ENCODE results near the gene GUCA1C.

Gene GUCA1C

GRCh38 chr3:108940166-108940565 is 13.5 kb downstream of the GUCA1C start:
- H3K4me3 Mint-ChIP-seq, result no peak overlapping the region
- no peaks in the 10 kb centered on the region for H3K36me3 Mint-ChIP-seq
- no peaks in the 10 kb centered on the region for H3K9me3 Mint-ChIP-seq
- no peak for ATAC-seq
- no peaks in the 10 kb centered on the region for H3K27me3 Mint-ChIP-seq
- H3K27ac Mint-ChIP-seq, result no peak overlapping the region
- H3K4me1 Mint-ChIP-seq, result no peaks in the 10 kb centered on the region

- Mint-ChIP-seq H3K4me1 (no peaks in the 10 kb centered on the region), H3K36me3 (no peaks in the 10 kb centered on the region), H3K27ac (no peak overlapping the region), H3K9me3 (peaks cover 2% of the 10 kb centered on the region), H3K4me3 (no peak overlapping the region), H3K27me3 (peaks cover 8% of the 10 kb centered on the region)
- ATAC-seq, result no peak
Observed at GRCh38 chr3:108936924-108937689, 16.6 kb downstream of the GUCA1C start.

DNA sequence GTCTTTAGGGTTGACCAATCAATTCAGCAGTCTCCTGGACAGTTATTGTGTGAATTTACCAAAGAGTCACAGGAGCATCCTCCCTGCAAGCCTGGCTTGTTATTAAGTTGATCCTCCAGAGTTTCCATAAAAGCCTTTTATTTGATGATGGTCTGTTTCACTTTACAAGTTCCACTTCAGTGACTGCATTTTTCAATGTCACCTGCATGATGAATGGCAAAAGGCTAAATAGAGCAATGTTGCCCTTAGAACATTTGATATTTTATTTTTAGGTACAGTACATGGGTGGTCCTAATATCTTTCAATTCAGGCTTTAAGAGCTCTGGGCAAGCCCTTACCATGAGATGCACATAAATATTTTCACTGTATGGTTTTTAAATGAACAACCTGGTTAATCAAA is 22.6 kb downstream of the GUCA1C start:
- Mint-ChIP-seq H3K4me3 (no peak overlapping the region), H3K36me3 (no peaks in the 10 kb centered on the region), H3K27ac (no peak overlapping the region), H3K4me1 (no peaks in the 10 kb centered on the region), H3K9me3 (peaks cover 2% of the 10 kb centered on the region), H3K27me3 (peaks cover 49% of the 10 kb centered on the region)
- ATAC-seq, result no peak

- Mint-ChIP-seq H3K9me3 (no peaks in the 10 kb centered on the region), H3K27ac (no peak overlapping the region), H3K4me3 (no peak overlapping the region), H3K36me3 (no peaks in the 10 kb centered on the region), H3K4me1 (no peaks in the 10 kb centered on the region), H3K27me3 (peaks cover 24% of the 10 kb centered on the region)
- no peak for ATAC-seq
Observed at GRCh38 chr3:108918866-108919265, 34.8 kb downstream of the GUCA1C start.

- Mint-ChIP-seq H3K4me3 (no peak overlapping the region), H3K4me1 (no peaks in the 10 kb centered on the region), H3K27ac (no peak overlapping the region), H3K9me3 (no peaks in the 10 kb centered on the region), H3K27me3 (peaks cover 18% of the 10 kb centered on the region), H3K36me3 (no peaks in the 10 kb centered on the region)
- ATAC-seq, result peak; percentile 72
Observed at GRCh38 chr3:108914774-108915641, 38.7 kb downstream of the GUCA1C start.

- no peaks in the 10 kb centered on the region for H3K36me3 Mint-ChIP-seq
Observed at GRCh38 chr3:108909799-108910198, 43.9 kb downstream of the GUCA1C start.

DNA sequence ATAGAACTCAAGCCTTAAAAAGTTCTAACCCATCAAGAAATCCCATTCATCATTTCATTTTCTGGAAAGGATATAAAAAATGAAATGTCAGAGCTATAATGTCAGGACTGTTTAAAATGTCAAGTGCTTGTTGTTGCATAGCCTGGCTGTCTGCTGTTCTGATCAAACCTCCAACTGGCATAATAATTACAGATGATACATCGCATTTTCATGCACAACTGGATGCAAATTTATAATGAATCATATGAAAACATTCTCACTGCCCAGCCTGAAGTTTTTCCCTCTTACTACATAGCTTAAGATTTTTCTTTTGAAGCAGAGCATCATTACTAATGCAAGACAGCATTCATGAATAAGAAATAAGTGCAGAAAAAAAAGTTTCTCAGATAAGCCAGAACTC is 46.5 kb downstream of the GUCA1C start:
- ATAC-seq, result no peak
- Mint-ChIP-seq H3K27me3 (peaks cover 21% of the 10 kb centered on the region), H3K4me1 (no peaks in the 10 kb centered on the region), H3K9me3 (no peaks in the 10 kb centered on the region), H3K36me3 (no peaks in the 10 kb centered on the region), H3K4me3 (no peak overlapping the region), H3K27ac (no peak overlapping the region)

More at GRCh38 chr3:108909799-108910198, 43.9 kb downstream of the GUCA1C start:
- no peak overlapping the region for H3K4me3 Mint-ChIP-seq
- H3K9me3 Mint-ChIP-seq, result no peaks in the 10 kb centered on the region
- peaks cover 33% of the 10 kb centered on the region for H3K27me3 Mint-ChIP-seq
- ATAC-seq, result no peak
- no peak overlapping the region for H3K27ac Mint-ChIP-seq
- H3K4me1 Mint-ChIP-seq, result no peaks in the 10 kb centered on the region

- no peaks in the 10 kb centered on the region for H3K27me3 Mint-ChIP-seq
Observed at GRCh38 chr3:108899530-108899929, 54.1 kb downstream of the GUCA1C start.

DNA sequence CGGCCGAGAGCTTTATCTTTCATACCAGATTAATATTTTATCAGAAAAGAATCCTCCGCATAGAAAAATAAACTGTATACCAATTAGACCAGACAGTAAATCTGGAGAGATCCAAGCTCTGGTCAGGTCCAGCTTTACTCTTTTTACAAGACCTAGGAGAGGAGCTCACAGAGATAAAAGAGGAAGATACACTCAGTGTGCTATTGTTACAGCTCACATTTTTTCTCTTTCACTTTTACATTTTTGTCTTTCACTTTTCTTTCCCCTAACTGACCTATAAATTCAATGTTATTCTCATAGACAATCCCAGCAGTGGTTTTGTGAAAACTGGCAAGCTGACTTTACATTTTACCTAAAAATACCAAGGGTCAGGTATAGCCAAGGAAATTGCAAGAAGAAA is 55.8 kb downstream of the GUCA1C start:
- Mint-ChIP-seq H3K4me3 (no peak overlapping the region), H3K27ac (no peak overlapping the region)

More at GRCh38 chr3:108899530-108899929, 54.1 kb downstream of the GUCA1C start:
- Mint-ChIP-seq H3K4me1 (no peaks in the 10 kb centered on the region), H3K36me3 (no peaks in the 10 kb centered on the region), H3K4me3 (no peak overlapping the region), H3K27ac (no peak overlapping the region), H3K9me3 (no peaks in the 10 kb centered on the region)
- ATAC-seq, result no peak

DNA sequence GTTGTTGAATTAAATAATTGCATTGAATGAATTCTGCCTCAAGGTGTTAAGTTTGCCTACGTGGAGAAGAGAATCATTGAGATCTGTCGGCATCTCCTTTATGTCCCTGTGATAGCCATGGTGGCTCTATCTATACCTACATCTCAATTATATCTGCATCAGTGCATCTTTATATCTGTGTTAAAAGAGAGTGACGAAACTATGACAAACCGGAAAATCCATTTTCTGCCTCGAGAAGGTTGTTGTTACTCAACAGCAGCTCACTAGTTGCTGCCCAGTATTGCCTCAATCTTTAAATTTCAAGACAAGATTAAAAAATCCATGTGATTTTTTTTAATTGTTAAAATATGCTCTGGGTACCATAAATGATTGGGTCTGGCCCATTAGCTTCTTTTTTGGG is 58.7 kb downstream of the GUCA1C start:
- H3K4me1 Mint-ChIP-seq, result no peaks in the 10 kb centered on the region
- no peak overlapping the region for H3K27ac Mint-ChIP-seq
- no peak overlapping the region for H3K4me3 Mint-ChIP-seq
- H3K9me3 Mint-ChIP-seq, result no peaks in the 10 kb centered on the region
- H3K27me3 Mint-ChIP-seq, result no peaks in the 10 kb centered on the region
- H3K36me3 Mint-ChIP-seq, result no peaks in the 10 kb centered on the region
- ATAC-seq, result no peak

More for the DNA sequence above, 55.8 kb downstream of the GUCA1C start:
- ATAC-seq, result no peak
- no peaks in the 10 kb centered on the region for H3K4me1 Mint-ChIP-seq
- H3K9me3 Mint-ChIP-seq, result no peaks in the 10 kb centered on the region
- no peaks in the 10 kb centered on the region for H3K36me3 Mint-ChIP-seq
- H3K27me3 Mint-ChIP-seq, result no peaks in the 10 kb centered on the region

- Mint-ChIP-seq H3K4me3 (no peak overlapping the region), H3K36me3 (no peaks in the 10 kb centered on the region), H3K27ac (no peak overlapping the region), H3K27me3 (no peaks in the 10 kb centered on the region), H3K4me1 (no peaks in the 10 kb centered on the region), H3K9me3 (no peaks in the 10 kb centered on the region)
- no peak for ATAC-seq
Observed at GRCh38 chr3:108891833-108892232, 61.8 kb downstream of the GUCA1C start.

- no peaks in the 10 kb centered on the region for H3K27me3 Mint-ChIP-seq
- H3K27ac Mint-ChIP-seq, result no peak overlapping the region
- no peaks in the 10 kb centered on the region for H3K4me1 Mint-ChIP-seq
- ATAC-seq, result no peak
- no peak overlapping the region for H3K4me3 Mint-ChIP-seq
- H3K9me3 Mint-ChIP-seq, result no peaks in the 10 kb centered on the region
- no peaks in the 10 kb centered on the region for H3K36me3 Mint-ChIP-seq
Observed at GRCh38 chr3:108887777-108888176, 65.9 kb downstream of the GUCA1C start.

DNA sequence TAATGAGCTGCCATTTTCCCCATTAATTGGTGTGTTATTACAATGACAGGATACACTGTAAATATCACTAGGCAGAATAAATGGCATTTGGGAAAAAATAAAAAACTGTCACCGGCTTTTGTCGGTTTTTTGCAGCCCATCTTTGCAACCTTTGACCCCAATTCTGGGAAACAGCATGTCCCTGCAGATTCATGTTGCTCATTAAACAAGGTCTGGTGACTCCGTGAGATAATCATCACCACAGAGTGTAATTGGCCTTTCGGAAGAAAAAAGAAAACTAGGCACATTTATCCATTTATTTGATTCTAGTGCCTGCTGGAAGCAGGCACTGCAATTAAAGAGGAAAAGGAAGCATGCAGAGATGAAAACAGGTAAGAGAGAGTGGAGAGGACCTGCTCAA is 66.6 kb downstream of the GUCA1C start:
- ATAC-seq, result no peak
- Mint-ChIP-seq H3K4me3 (no peak overlapping the region), H3K36me3 (no peaks in the 10 kb centered on the region), H3K27me3 (no peaks in the 10 kb centered on the region), H3K9me3 (no peaks in the 10 kb centered on the region), H3K27ac (no peak overlapping the region), H3K4me1 (no peaks in the 10 kb centered on the region)

GRCh38 chr3:108883373-108883772 is 70.3 kb downstream of the GUCA1C start:
- H3K4me1 Mint-ChIP-seq, result no peaks in the 10 kb centered on the region
- H3K4me3 Mint-ChIP-seq, result no peak overlapping the region
- no peak for ATAC-seq
- no peaks in the 10 kb centered on the region for H3K9me3 Mint-ChIP-seq
- H3K27me3 Mint-ChIP-seq, result peaks cover 7% of the 10 kb centered on the region
- no peak overlapping the region for H3K27ac Mint-ChIP-seq
- no peaks in the 10 kb centered on the region for H3K36me3 Mint-ChIP-seq

DNA sequence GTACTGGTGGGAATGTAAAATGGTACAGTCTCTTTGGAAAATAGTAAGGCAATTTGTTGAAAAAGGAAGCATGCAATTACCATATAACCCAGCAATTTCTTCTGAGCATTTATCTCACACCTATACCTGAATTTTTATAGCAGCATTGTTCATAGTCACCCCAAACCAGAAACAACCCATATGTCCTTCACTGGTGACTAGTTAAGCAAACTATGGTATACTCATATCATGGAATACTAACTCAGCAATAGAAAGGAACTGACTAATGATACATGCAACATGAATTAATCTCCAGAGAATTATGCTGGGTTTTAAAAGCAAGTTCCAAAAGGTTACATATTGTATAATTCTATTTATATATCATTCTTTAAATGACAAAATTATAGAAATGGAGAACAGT is 70.9 kb downstream of the GUCA1C start:
- no peak for ATAC-seq
- no peaks in the 10 kb centered on the region for H3K9me3 Mint-ChIP-seq

GRCh38 chr3:108879915-108880314 is 73.8 kb downstream of the GUCA1C start:
- Mint-ChIP-seq H3K4me1 (no peaks in the 10 kb centered on the region), H3K9me3 (no peaks in the 10 kb centered on the region), H3K4me3 (no peak overlapping the region), H3K27me3 (peaks cover 11% of the 10 kb centered on the region), H3K27ac (no peak overlapping the region), H3K36me3 (no peaks in the 10 kb centered on the region)
- ATAC-seq, result no peak

More for the DNA sequence above, 70.9 kb downstream of the GUCA1C start:
- Mint-ChIP-seq H3K27me3 (peaks cover 11% of the 10 kb centered on the region), H3K4me3 (no peak overlapping the region), H3K27ac (no peak overlapping the region), H3K4me1 (no peaks in the 10 kb centered on the region), H3K36me3 (no peaks in the 10 kb centered on the region)
